Heart right ventricle (tissue), 16 donors: ENCODE measurements around the gene GJC1. TPM values are rescaled to one million over a fixed set of nuclear protein-coding genes. Genes with fewer than 3 reads are reported as not detected.

Experiments
- ATAC-seq, 8 donors: fragments of 200-7000 bp; cut with Tn5 transposase; one replicate each; pipeline ENCODE4 v1.9.1; 2020; ENCODE audit warnings: mild to moderate bottlenecking in 8 of 8, moderate library complexity in 8 of 8, moderate number of reproducible peaks in 1 of 8
- DNase-seq, 2 donors: peaks; one replicate each; pipeline ENCODE4 v3.0.0-alpha.2; 2020
- H3K27ac ChIP-seq, 10 donors: fragments of 200-600 bp; sonication (generic) in 2 of 10; one replicate each; pipeline versions ENCODE4 v1.5.0 to v1.8.0; 2020 to 2022; ENCODE audit warnings: mild to moderate bottlenecking in 3 of 10
- H3K27me3 ChIP-seq, 7 donors: fragments of 200-600 bp; one replicate each; pipeline ENCODE4 v1.8.0; 2021 to 2022; ENCODE audit warnings: mild to moderate bottlenecking in 2 of 7
- H3K36me3 ChIP-seq, 9 donors: fragments of 200-600 bp; sonication (generic) in 1 of 9; one replicate each; pipeline versions ENCODE4 v1.5.0 to v1.8.0; 2020 to 2022; ENCODE audit warnings: mild to moderate bottlenecking in 2 of 9
- H3K4me1 ChIP-seq, 9 donors: fragments of 200-600 bp; sonication (generic) in 1 of 9; one replicate each; pipeline versions ENCODE4 v1.5.0 to v1.8.0; 2020 to 2022; ENCODE audit warnings: mild to moderate bottlenecking in 4 of 9
- H3K4me3 ChIP-seq, 10 donors: fragments of 200-600 bp; sonication (generic) in 2 of 10; one replicate each; pipeline versions ENCODE4 v1.5.0 to v1.8.0; 2020 to 2022; ENCODE audit warnings: mild to moderate bottlenecking in 7 of 10, moderate library complexity in 2 of 10
- H3K9me3 ChIP-seq, 11 donors: fragments of 200-600 bp in 10 of 11; sonication (generic) in 2 of 11; one replicate each; pipeline versions ENCODE4 v1.5.0 to v1.8.0; 2013 to 2022; ENCODE audit warnings: mild to moderate bottlenecking in 2 of 11, control low read depth in 1 of 11, moderate library complexity in 1 of 11
- WGBS, 2 donors: extraction: QIAGEN DNeasy Blood & Tissue Kit; methylation state at CpG; one replicate each; pipeline ENCODE4 v1.1.7; 2013; ENCODE audit warnings: inconsistent platforms in 1 of 2; 5-methylcytosine and 5-hydroxymethylcytosine counted together
- intact Hi-C, 10 donors: fragments of 100-400 bp; cut with DNase I; formaldehyde crosslinking; loops; one replicate each; pipeline versions ENCODE4 v1.11.1 to v1.14.2; 2022
- polyA plus RNA-seq, 2 donors: library from polyadenylated mRNA; stranded (reverse); fragments of 200-250 nt; gene quantifications; one replicate each; pipeline ENCODE4 v1.2.3, GENCODE V29; 2013
- total RNA-seq, 10 donors: library from RNA; stranded (reverse); fragmentation: NEBNext Ultra II Directional in 3 of 10; extraction: Animal tissue kit (Norgen Biotek cat#: 25700) in 3 of 10; gene quantifications; one replicate each; pipeline versions ENCODE4 v1.2.1 to v1.2.4, GENCODE V29; 2021 to 2023
- TF ChIP-seq, protein P1 (sequence below), 9 donors: fragments of 200-600 bp; sonication (generic) in 2 of 9; IDR thresholded peaks; one replicate each; pipeline versions ENCODE4 v1.5.0 to v1.8.0; 2021 to 2022; ENCODE audit warnings: antibody characterized with exemption in 9 of 9, mild to moderate bottlenecking in 5 of 9, moderate library complexity in 1 of 9
- donor health status: Arrhythmogenic right ventricular cardiomyopathy.
- donor health status: ischemic (EF 13 %, LVEDD 7.1; RV severe dilation, severe dysfunction).
- donor health status: healthy with polysubstance abuse.
- donor health status: DM: no; HTN: yes; CAD: no.
- donor health status: DM: no; HTN: no; CAD: no.
- donor health status: ischemic (EF 25% LVEDD 6.9; RV normal size, moderate dysfunction).
- donor health status: ischemic (EF 25% LVEDD 5.7; RV mildly dilated, moderate dysfunction).
- donor health status: healthy.
- donor health status: DM: yes; HTN: yes; CAD: no.
- donor health status: Ischemic cardiomyopathy.
- donor health status: ischemic (EF 35%, LVEDD 5.7; RV mildly dilated, moderate dysfunction).
- donor health status: nonischemic (EF 11% LVEDD 7.7; RV severe dilation, severe dysfunction).
- donor health status: DM: yes; HTN: yes; CAD: no.
- donor health status: PGD.
- donor health status: ischemic (EF 29% LVEDD 5.4; RV normal size, mild dysfunction).
- donor health status: nonischemic (EF 23%, LVEDD 6.1; RV moderate dilation, normal function).

Gene GJC1
- total and polyA plus RNA-seq, 12 donors, result 10.9 to 41.5 (median 20.1) TPM

DNA sequence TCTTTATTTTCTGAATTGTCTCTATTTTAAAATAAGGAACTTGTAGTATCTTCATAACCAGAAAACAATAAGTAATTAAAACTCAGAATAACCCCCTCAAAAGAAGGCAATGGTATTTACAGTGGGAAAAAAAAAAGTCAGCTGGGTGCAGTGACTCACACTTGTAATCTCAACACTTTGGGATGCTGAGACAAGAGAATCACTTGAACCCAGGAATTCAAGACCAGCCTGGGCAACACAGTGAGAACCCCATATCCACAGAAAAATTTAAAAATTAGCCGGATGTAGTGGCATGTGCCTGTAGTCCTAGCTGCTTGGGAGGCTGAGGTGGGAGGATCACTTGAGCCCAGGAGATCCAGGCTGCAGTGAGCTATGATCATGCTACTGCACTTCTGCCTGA, 37.8 kb downstream of the GJC1 start:
- Histone ChIP-seq H3K27me3 (no peaks in the 10 kb centered on the region), H3K4me3 (no peak overlapping the region), H3K9me3 (no peaks in the 10 kb centered on the region), H3K27ac (no peak overlapping the region), H3K4me1 (peaks cover 7 to 53% (median 33%) of the 10 kb centered on the region in 9 donors), H3K36me3 (no peaks in the 10 kb centered on the region)
- ATAC-seq (no peak), DNase-seq (no peak)
- intact Hi-C loops, result no loop called here
- TF ChIP-seq, protein P1, sequence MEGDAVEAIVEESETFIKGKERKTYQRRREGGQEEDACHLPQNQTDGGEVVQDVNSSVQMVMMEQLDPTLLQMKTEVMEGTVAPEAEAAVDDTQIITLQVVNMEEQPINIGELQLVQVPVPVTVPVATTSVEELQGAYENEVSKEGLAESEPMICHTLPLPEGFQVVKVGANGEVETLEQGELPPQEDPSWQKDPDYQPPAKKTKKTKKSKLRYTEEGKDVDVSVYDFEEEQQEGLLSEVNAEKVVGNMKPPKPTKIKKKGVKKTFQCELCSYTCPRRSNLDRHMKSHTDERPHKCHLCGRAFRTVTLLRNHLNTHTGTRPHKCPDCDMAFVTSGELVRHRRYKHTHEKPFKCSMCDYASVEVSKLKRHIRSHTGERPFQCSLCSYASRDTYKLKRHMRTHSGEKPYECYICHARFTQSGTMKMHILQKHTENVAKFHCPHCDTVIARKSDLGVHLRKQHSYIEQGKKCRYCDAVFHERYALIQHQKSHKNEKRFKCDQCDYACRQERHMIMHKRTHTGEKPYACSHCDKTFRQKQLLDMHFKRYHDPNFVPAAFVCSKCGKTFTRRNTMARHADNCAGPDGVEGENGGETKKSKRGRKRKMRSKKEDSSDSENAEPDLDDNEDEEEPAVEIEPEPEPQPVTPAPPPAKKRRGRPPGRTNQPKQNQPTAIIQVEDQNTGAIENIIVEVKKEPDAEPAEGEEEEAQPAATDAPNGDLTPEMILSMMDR (IDR thresholded peaks at IDR 0.05), result no peak
- WGBS, 2 donors, result 94 to 100% methylated on average over 1 of the region's 1 CpG

DNA sequence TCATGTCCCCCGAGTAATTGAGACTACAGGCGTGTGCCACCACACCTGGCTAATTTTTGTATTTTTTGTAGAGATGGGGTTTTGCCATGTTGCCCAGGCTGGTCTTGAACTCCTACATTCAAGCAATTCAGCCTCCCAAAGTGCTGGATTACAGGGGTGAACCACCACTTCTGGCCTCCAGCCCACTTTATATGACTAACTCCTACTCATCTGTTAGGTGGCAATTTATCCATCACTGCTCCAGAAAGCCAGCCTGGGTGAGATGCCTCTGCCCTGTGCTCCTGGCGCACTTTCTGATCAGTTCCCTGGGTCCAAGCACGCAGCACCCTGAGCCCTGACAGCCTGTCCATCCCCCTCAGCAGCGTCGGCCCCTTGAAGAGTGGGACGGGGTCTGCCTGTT, 41.9 kb downstream of the GJC1 start:
- DNase-seq, result no peak
- intact Hi-C loops, result loop anchor here in 1 of 10 donors (5.0 kb wide), 1 partner anchor 39 kb away; no protein-coding TSS in a partner anchor

DNA sequence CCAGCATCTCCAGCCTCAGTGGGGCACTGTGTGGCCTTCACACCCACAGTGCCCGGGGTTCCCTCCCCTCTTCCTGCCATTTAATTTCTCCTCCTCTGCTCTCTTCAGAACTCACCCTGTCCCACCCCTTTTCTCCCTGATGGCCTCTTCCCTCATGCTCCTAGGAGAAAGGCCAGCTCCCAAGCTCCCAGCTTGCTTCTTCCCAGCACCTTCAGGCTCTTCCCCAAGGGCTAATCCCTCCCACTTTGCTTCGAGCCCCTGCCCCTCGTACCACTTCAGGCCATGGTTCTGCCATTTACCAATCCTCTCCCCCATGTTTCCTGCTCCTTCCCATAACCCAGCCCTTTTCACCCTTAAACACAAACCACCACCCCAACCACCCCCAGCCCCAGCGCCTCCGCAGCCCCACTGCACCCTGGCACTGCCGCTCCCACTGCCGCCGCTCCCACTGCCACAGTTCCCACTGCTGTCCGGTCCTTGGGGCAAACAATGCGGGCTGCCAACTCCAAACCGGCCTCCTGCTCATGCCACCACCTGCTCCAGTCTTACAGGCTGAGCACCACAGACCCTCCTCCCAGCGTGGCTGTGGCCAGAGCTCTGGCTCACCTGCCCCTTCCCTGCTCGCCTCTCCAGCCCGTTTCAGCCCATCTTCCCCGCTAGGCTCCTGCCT, 42.7 kb downstream of the GJC1 start:
- Histone ChIP-seq H3K4me1 (peaks cover 4 to 45% (median 27%) of the 10 kb centered on the region in 9 donors), H3K4me3 (no peak overlapping the region), H3K9me3 (no peaks in the 10 kb centered on the region), H3K27me3 (no peaks in the 10 kb centered on the region), H3K36me3 (no peaks in the 10 kb centered on the region), H3K27ac (peak overlapping the region in 9 of 10 donors; percentile 6 to 88 (median 70))
- ATAC-seq (peak in 7 of 8 donors; percentile 4 to 37 (median 22)), DNase-seq (no peak)
- TF ChIP-seq, protein P1 (IDR thresholded peaks at IDR 0.05), result no peak
- 61 to 67% methylated on average over 15 of the region's 15 CpGs for WGBS, 2 donors
- intact Hi-C loops, result loop anchor here in 1 of 10 donors (5.0 kb wide), 1 partner anchor 40 kb away; no protein-coding TSS in a partner anchor

More for the DNA sequence above, 41.9 kb downstream of the GJC1 start:
- no peak for ATAC-seq
- no peak overlapping the region for H3K4me3 ChIP-seq
- H3K36me3 ChIP-seq, result no peaks in the 10 kb centered on the region
- H3K27ac ChIP-seq, result no peak overlapping the region
- no peaks in the 10 kb centered on the region for H3K9me3 ChIP-seq
- peaks cover 0 to 38% (median 19%) of the 10 kb centered on the region in 9 donors for H3K4me1 ChIP-seq
- no peaks in the 10 kb centered on the region for H3K27me3 ChIP-seq
- TF ChIP-seq, protein P1 (IDR thresholded peaks at IDR 0.05), result no peak
- WGBS, 2 donors, result 81 to 85% methylated on average over 7 of the region's 7 CpGs

DNA sequence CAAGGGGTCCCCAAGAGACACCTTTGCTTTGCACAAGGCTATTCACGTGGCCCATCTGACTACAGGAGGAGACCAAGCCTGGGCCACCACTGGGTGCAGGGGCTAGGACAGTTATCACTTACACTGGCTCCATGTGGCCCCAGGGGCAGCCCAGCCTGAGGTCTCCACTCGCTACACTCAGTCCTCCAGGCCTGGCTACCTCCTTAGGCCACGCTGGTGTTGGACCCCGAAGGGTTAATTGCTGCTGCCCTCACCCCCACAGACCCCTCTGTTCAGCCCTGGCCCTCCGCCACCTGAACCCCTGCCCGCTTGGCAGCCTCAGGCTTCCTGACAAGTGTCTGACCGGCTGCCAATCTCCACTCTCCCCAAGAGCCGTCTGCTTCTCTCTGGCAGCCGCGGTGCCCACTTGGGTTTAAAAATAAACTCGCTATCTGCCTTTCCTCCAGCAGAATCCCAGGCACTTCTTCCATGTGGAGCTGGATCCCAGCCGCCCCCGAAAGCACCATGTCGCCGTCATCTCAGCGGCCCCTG, 43.5 kb downstream of the GJC1 start:
- 20 to 30% methylated on average over 16 of the region's 16 CpGs for WGBS, 2 donors
- H3K36me3 ChIP-seq, result no peaks in the 10 kb centered on the region
- no peaks in the 10 kb centered on the region for H3K27me3 ChIP-seq
- intact Hi-C loops, result loop anchor here in 1 of 10 donors (5.0 kb wide), 1 partner anchor 41 kb away; no protein-coding TSS in a partner anchor
- H3K4me1 ChIP-seq, result peaks cover 12 to 49% (median 35%) of the 10 kb centered on the region in 9 donors
- ATAC-seq (peak; percentile 57 to 87 (median 84)), DNase-seq (peak; percentile 67 to 73)
- no peak overlapping the region for H3K4me3 ChIP-seq
- H3K27ac ChIP-seq, result peak overlapping the region in 9 of 10 donors; percentile 6 to 88 (median 70)
- H3K9me3 ChIP-seq, result no peaks in the 10 kb centered on the region
- TF ChIP-seq, protein P1 (IDR thresholded peaks at IDR 0.05), result no peak
